ENCODE measurements around the gene TACSTD2.
"Not testable (repeated sequence)": the region's sequence is repeated elsewhere in the genome, so short reads cannot be mapped to it uniquely, and the experiment has no call there.

Gene TACSTD2

GRCh38 chr1:58563715-58564114 is 13.3 kb downstream of the TACSTD2 start:
- not testable (repeated sequence) for DNase-seq (ENCODE audit: low spot score)

GRCh38 chr1:58561633-58562032 is 15.4 kb downstream of the TACSTD2 start:
- no peak for DNase-seq (ENCODE audit: low spot score)

- no peak for DNase-seq (ENCODE audit: low spot score)
Observed at GRCh38 chr1:58555393-58555792, 21.7 kb downstream of the TACSTD2 start.

GRCh38 chr1:58551186-58552140 is 25.6 kb downstream of the TACSTD2 start:
- DNase-seq (ENCODE audit: low spot score): no peak

GRCh38 chr1:58549291-58549690 is 27.8 kb downstream of the TACSTD2 start:
- DNase-seq (ENCODE audit: low spot score): not testable (repeated sequence)

- DNase-seq (ENCODE audit: low spot score): no peak
Observed at GRCh38 chr1:58548371-58548770, 28.7 kb downstream of the TACSTD2 start.

GRCh38 chr1:58546520-58547308 is 30.3 kb downstream of the TACSTD2 start, which contains the start of gene OMA1:
TSS of gene OMA1 (minus strand) at chr1:58546726. CDS start at chr1:58539294, 7,432 bp downstream.
- DNase-seq (ENCODE audit: low spot score): peak; percentile 97

- peak; percentile 76 for DNase-seq (ENCODE audit: low spot score)
Observed at GRCh38 chr1:58545591-58546519, 31.2 kb downstream of the TACSTD2 start.

GRCh38 chr1:58543260-58543659 is 33.8 kb downstream of the TACSTD2 start:
- DNase-seq (ENCODE audit: low spot score): no peak

GRCh38 chr1:58539553-58539952 is 37.5 kb downstream of the TACSTD2 start:
- no peak for DNase-seq (ENCODE audit: low spot score)

- no peak for DNase-seq (ENCODE audit: low spot score)
Observed at GRCh38 chr1:58538821-58539220, 38.2 kb downstream of the TACSTD2 start.

GRCh38 chr1:58531842-58532241 is 45.2 kb downstream of the TACSTD2 start:
- not testable (repeated sequence) for DNase-seq (ENCODE audit: low spot score)

- DNase-seq (ENCODE audit: low spot score): no peak
Observed at GRCh38 chr1:58529284-58529683, 47.8 kb downstream of the TACSTD2 start.

GRCh38 chr1:58528518-58528917 is 48.5 kb downstream of the TACSTD2 start:
- DNase-seq (ENCODE audit: low spot score): peak; percentile 37

All from kidney tubule cell (primary cell).